ENCODE results near the gene OR56A1. TPM values are rescaled to one million over a fixed set of nuclear protein-coding genes. Genes with fewer than 3 reads are reported as not detected.

Gene OR56A1
- total and polyA plus RNA-seq, 2 of the 13 experiments (the other 11 are each of a cell fraction or from before 2014, with no cell fraction given), result not detected

DNA sequence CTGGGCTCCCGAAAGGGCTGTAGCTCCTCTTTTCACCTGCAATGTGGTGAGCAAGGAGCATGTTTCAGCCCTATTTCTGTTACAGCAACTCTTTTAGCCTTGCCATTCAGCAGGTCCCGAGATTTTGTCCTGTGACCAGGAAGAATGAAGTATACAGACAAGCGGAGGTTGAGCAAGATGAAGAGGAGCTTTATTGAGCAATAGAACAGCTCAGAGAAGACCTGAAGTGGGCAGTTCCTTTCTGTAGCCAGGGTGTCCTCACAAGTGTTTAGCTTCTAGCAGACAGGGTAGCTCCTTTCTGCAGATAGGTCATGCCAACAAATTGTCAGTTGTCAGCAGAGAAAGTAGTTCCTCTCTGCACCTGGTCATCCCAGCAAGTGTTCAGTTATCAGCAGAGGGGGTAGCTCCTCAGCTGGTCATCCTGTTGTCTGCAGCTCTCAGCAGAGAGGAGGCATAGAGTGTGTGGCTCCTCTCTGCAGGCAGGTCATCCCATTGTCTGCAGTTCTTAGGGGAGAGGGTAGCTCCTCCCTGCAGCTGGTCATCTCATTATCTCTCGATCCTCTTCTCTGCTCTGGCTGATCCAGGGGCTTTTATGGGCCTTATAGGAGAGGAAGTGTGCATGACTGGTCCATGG is 18.4 kb downstream of the OR56A1 start (continued):
- TF ChIP-seq, protein P1, sequence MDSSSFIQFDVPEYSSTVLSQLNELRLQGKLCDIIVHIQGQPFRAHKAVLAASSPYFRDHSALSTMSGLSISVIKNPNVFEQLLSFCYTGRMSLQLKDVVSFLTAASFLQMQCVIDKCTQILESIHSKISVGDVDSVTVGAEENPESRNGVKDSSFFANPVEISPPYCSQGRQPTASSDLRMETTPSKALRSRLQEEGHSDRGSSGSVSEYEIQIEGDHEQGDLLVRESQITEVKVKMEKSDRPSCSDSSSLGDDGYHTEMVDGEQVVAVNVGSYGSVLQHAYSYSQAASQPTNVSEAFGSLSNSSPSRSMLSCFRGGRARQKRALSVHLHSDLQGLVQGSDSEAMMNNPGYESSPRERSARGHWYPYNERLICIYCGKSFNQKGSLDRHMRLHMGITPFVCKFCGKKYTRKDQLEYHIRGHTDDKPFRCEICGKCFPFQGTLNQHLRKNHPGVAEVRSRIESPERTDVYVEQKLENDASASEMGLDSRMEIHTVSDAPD (CRISPR knock-in tag; IDR thresholded peaks at IDR 0.05), result no peak
- no peak for TF ChIP-seq MATR3 (CRISPR knock-in tag; IDR thresholded peaks at IDR 0.05)
- TF ChIP-seq CCDC6 (CRISPR knock-in tag; IDR thresholded peaks at IDR 0.05), result no peak
- TF ChIP-seq ZNF136 (CRISPR knock-in tag; IDR thresholded peaks at IDR 0.05; ENCODE audit: low read depth), result no peak
- TF ChIP-seq RNF2 (conservative IDR thresholded peaks at IDR 0.05; ENCODE audit: low read depth), result no peak

DNA sequence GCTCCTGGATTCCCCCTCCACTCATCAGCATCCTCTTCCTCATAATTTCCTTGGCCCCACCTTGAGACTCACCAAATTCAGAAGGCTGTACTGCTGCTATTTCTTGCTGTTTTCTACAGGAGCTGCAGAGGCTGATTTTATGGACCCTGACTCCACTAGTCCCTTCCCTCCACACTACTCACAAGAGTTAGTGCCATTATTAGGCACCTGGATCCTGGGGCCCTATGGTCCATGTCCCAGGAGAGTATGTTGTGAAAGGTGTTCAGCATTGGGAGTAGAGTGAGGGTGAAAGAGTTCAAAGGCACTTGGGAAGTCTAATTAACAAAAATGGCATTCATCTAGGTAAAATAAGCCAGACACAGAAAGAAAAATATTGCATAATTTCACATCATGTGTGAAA is 23.7 kb downstream of the OR56A1 start, which contains the start of gene OR56A4:
TSS of gene OR56A4 (minus strand) at position 101 of the 400 bp plus-strand sequence. CDS start 3,954 bp downstream, outside the sequence.
- Histone ChIP-seq H3K79me2 (ENCODE audit: insufficient read depth, low read length) (no peaks in the 10 kb centered on the region), H3K4me3 (replicated peaks in 1 of 3; ENCODE audit: insufficient read depth in 1 of 3, low read depth in 2 of 3, low read length in 3 of 3) (no peak within 1 kb of the TSS), H3K27me3 (ENCODE audit: control insufficient read depth in 1 of 2, insufficient read depth in 2 of 2, low read length in 2 of 2) (no peaks in the 10 kb centered on the region; a peak in 1 of 5 replicates), H3K9ac (ENCODE audit: insufficient read depth, low read depth, low read length) (no peak within 1 kb of the TSS), H3K4me2 (ENCODE audit: low read depth, low read length) (no peak within 1 kb of the TSS), H3K9me3 (ENCODE audit: low read length) (no peaks in the 10 kb centered on the region), H2AFZ (ENCODE audit: low read length) (no peak within 1 kb of the TSS), H4K20me1 (ENCODE audit: insufficient read depth, low read length) (no peaks in the 10 kb centered on the region), H3K27ac (ENCODE audit: extremely low read length, insufficient read depth, low read length) (no peak within 1 kb of the TSS), H3K4me1 (ENCODE audit: insufficient read depth, low read length) (no peaks in the 10 kb centered on the region), H3K36me3 (replicated peaks in 1 of 2; ENCODE audit: control insufficient read depth in 1 of 2, insufficient read depth in 2 of 2, low read length in 2 of 2) (no peaks in the 10 kb centered on the region)
- ChIA-PET POLR2A (no interaction called here), CTCF (ENCODE audit: low intra/inter-chr PET ratio, low total read pairs) (no interaction called here)
- FAIRE-seq (no peak), ATAC-seq (no peak), DNase-seq (ENCODE audit: low spot score) (no peak)
- intact Hi-C loops (cut with micrococcal nuclease; ENCODE audit: unreplicated experiment), result no loop called here
- no TSS peak for BruUV-seq (replicated peaks)
- in situ Hi-C loops (cut with HindIII; ENCODE audit: extremely low pct_ligation_motif_present, low pct_unique_long_range_greater_than_20kb), result no loop called here
- TF ChIP-seq SETDB1 (CRISPR knock-in tag; IDR thresholded peaks at IDR 0.05; ENCODE audit: borderline replicate concordance) (no peak), ZNF292 (CRISPR knock-in tag; IDR thresholded peaks at IDR 0.05; ENCODE audit: borderline replicate concordance, low read depth) (no peak), YY1 (IDR thresholded peaks at IDR 0.05; ENCODE audit: insufficient read depth, insufficient replicate concordance, low read depth, low read length) (no peak), ZNF761 (CRISPR knock-in tag; conservative IDR thresholded peaks at IDR 0.05) (no peak), BRD4 (CRISPR knock-in tag; IDR thresholded peaks at IDR 0.05) (no peak), ATF7-NPFF (CRISPR knock-in tag; IDR thresholded peaks at IDR 0.05; ENCODE audit: low read depth) (no peak), SP5 (CRISPR knock-in tag; IDR thresholded peaks at IDR 0.05; ENCODE audit: borderline replicate concordance, low read depth) (no peak), KDM6A (CRISPR knock-in tag; IDR thresholded peaks at IDR 0.05; ENCODE audit: low read depth) (no peak), ELF3 (CRISPR knock-in tag; IDR thresholded peaks at IDR 0.05) (no peak)
- TF ChIP-seq, protein P2, sequence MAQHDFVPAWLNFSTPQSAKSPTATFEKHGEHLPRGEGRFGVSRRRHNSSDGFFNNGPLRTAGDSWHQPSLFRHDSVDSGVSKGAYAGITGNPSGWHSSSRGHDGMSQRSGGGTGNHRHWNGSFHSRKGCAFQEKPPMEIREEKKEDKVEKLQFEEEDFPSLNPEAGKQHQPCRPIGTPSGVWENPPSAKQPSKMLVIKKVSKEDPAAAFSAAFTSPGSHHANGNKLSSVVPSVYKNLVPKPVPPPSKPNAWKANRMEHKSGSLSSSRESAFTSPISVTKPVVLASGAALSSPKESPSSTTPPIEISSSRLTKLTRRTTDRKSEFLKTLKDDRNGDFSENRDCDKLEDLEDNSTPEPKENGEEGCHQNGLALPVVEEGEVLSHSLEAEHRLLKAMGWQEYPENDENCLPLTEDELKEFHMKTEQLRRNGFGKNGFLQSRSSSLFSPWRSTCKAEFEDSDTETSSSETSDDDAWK (CRISPR knock-in tag; IDR thresholded peaks at IDR 0.05), result no peak
- TF ChIP-seq, protein P3, sequence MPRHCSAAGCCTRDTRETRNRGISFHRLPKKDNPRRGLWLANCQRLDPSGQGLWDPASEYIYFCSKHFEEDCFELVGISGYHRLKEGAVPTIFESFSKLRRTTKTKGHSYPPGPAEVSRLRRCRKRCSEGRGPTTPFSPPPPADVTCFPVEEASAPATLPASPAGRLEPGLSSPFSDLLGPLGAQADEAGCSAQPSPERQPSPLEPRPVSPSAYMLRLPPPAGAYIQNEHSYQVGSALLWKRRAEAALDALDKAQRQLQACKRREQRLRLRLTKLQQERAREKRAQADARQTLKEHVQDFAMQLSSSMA (CRISPR knock-in tag; IDR thresholded peaks at IDR 0.05), result no peak
- TF ChIP-seq, protein P4, sequence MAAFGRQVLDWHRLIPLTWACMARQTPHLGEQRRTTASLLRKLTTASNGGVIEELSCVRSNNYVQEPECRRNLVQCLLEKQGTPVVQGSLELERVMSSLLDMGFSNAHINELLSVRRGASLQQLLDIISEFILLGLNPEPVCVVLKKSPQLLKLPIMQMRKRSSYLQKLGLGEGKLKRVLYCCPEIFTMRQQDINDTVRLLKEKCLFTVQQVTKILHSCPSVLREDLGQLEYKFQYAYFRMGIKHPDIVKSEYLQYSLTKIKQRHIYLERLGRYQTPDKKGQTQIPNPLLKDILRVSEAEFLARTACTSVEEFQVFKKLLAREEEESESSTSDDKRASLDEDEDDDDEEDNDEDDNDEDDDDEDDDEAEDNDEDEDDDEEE (CRISPR knock-in tag; IDR thresholded peaks at IDR 0.05), result no peak
- TF ChIP-seq, protein P5, sequence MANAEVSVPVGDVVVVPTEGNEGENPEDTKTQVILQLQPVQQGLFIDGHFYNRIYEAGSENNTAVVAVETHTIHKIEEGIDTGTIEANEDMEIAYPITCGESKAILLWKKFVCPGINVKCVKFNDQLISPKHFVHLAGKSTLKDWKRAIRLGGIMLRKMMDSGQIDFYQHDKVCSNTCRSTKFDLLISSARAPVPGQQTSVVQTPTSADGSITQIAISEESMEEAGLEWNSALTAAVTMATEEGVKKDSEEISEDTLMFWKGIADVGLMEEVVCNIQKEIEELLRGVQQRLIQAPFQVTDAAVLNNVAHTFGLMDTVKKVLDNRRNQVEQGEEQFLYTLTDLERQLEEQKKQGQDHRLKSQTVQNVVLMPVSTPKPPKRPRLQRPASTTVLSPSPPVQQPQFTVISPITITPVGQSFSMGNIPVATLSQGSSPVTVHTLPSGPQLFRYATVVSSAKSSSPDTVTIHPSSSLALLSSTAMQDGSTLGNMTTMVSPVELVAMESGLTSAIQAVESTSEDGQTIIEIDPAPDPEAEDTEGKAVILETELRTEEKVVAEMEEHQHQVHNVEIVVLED (CRISPR knock-in tag; IDR thresholded peaks at IDR 0.05; ENCODE audit: borderline replicate concordance), result no peak

Measured in HepG2 (cell line).